GM23248 (cell line): ENCODE measurements around the gene AGMO.

Source experiments
- EZH2 ChIP-seq: fragments of 200-600 bp; sonication (generic); IDR thresholded peaks from 2 replicates; pipeline ENCODE4 v1.6.1; 2018; ENCODE audit warnings: antibody characterized with exemption, mild to moderate bottlenecking; ENCODE audit not compliant: insufficient read depth, poor library complexity, severe bottlenecking
- EZH2phosphoT487 ChIP-seq: fragments of 200-600 bp; sonication (generic); IDR thresholded peaks from 2 replicates; pipeline ENCODE4 v1.6.1; 2018; ENCODE audit warnings: antibody characterized with exemption, moderate library complexity, mild to moderate bottlenecking, low read depth; ENCODE audit not compliant: insufficient read depth

GRCh38 chr7:15257689-15258088, 304.1 kb downstream of the AGMO start:
- TF ChIP-seq EZH2 (no peak), EZH2phosphoT487 (no peak)
